HCT116 (cell line): ENCODE results near the gene DBNL. TPM values are rescaled to one million over a fixed set of nuclear protein-coding genes. Genes with fewer than 3 reads are reported as not detected.

ENCODE experiments used
- ATAC-seq: fragments of 200-7000 bp; cut with Tn5 transposase; 2 replicates; pipeline ENCODE4 v1.9.1; 2020; ENCODE audit warnings: mild to moderate bottlenecking, moderate library complexity
- BruUV-seq: library from RNA; stranded (reverse); fragments of 400-500 nt; replicated peaks from 2 replicates; lab custom pipeline; 2021; lab: Mats Ljungman, UMichigan
- CTCF ChIA-PET: fragments of 300-600 bp; sonication (Branson Sonifier 250); formaldehyde crosslinking; loops from one replicate; lab custom pipeline; 2021; ENCODE audit warnings: antibody characterized with exemption; lab: Charles Lee
- POLR2A ChIA-PET: fragments of 300-600, 350-600 bp; sonication (Branson Sonifier 250); formaldehyde crosslinking; loops from one replicate; lab custom pipeline; 2021; ENCODE audit warnings: antibody characterized with exemption; lab: Charles Lee
- RAD21 ChIA-PET, 2 experiments: fragments of 300-600 bp; sonication (Branson Sonifier 250); formaldehyde crosslinking; loops; one replicate each; lab custom pipeline; 2023; ENCODE audit warnings: low total read pairs in 2 of 2; ENCODE audit not compliant: uncharacterized antibody in 2 of 2, unreplicated experiment in 2 of 2, low non-redundant PET in 1 of 2; lab: Charles Lee
- DNase-seq: peaks from one replicate; pipeline ENCODE4 v3.0.0-alpha.2; 2010; ENCODE audit warnings: low read depth, low spot score
- H2AFZ ChIP-seq: fragments of 200-600 bp; shearing (Covaris generic), sonication (generic); 2 replicates; pipeline ENCODE4 v1.6.1; 2017; ENCODE audit warnings: low read depth, mixed run types, mixed read lengths, antibody characterized with exemption, low read length; ENCODE audit not compliant: poor library complexity, severe bottlenecking
- H3K27ac ChIP-seq: 2 replicates; pipeline ENCODE4 v1.5.1; 2012; ENCODE audit warnings: low read depth, low read length
- H3K27me3 ChIP-seq: fragments of 200-600 bp; sonication (generic); 2 replicates; pipeline ENCODE4 v1.6.1; 2016; ENCODE audit warnings: mixed run types, low read length, mixed read lengths; ENCODE audit not compliant: insufficient read depth
- H3K36me3 ChIP-seq, 2 experiments: fragments of 200-500 bp in 1 of 2; fragments of 200-600 bp in 1 of 2; sonication (Bioruptor generic) in 1 of 2; sonication (generic) in 1 of 2; 2 replicates each; pipeline versions ENCODE4 v1.5.1 to v1.6.1; 2014 to 2016; ENCODE audit warnings: low read length in 2 of 2, inconsistent platforms in 1 of 2, mixed read lengths in 1 of 2, mixed run types in 1 of 2; ENCODE audit not compliant: insufficient read depth in 2 of 2, control insufficient read depth in 1 of 2
- H3K4me1 ChIP-seq, 2 experiments: fragments of 200-600 bp in 1 of 2; sonication (generic) in 1 of 2; 2 replicates each; pipeline versions ENCODE4 v1.5.1 to v1.6.1; 2012 to 2017; ENCODE audit warnings: low read length in 2 of 2, inconsistent platforms in 1 of 2, mild to moderate bottlenecking in 1 of 2, mixed read lengths in 1 of 2, mixed run types in 1 of 2, moderate library complexity in 1 of 2; ENCODE audit not compliant: insufficient read depth in 2 of 2, control insufficient read depth in 1 of 2
- H3K4me2 ChIP-seq: fragments of 200-600 bp; sonication (generic); 2 replicates; pipeline ENCODE4 v1.6.1; 2017; ENCODE audit warnings: mixed run types, low read length, mixed read lengths
- H3K4me3 ChIP-seq, 2 experiments: fragments of 200-600 bp in 1 of 2; sonication (generic) in 1 of 2; replicated peaks in 1 of 2; 2 replicates each; pipeline ENCODE4 v1.5.1; 2011 to 2016; ENCODE audit warnings: low read length in 2 of 2, control low read depth in 1 of 2, low read depth in 1 of 2, mild to moderate bottlenecking in 1 of 2, mixed read lengths in 1 of 2, mixed run types in 1 of 2
- H3K79me2 ChIP-seq: fragments of 200-600 bp; sonication (generic); 2 replicates; pipeline ENCODE4 v1.6.1; 2017; ENCODE audit warnings: mild to moderate bottlenecking, mixed run types, low read length, moderate library complexity, mixed read lengths; ENCODE audit not compliant: insufficient read depth
- H3K9ac ChIP-seq: fragments of 200-600 bp; sonication (generic); 2 replicates; pipeline ENCODE4 v1.6.1; 2016; ENCODE audit warnings: low read length, mixed read lengths
- H3K9me2 ChIP-seq: fragments of 200-600 bp; sonication (generic), shearing (Covaris generic); 2 replicates; pipeline ENCODE4 v1.6.1; 2017; ENCODE audit warnings: mixed run types, mild to moderate bottlenecking, moderate library complexity; ENCODE audit not compliant: insufficient read depth
- H3K9me3 ChIP-seq, 2 experiments: fragments of 200-500 bp in 1 of 2; fragments of 200-600 bp in 1 of 2; sonication (Bioruptor generic) in 1 of 2; sonication (generic) in 1 of 2; 2 replicates each; pipeline ENCODE4 v1.6.1; 2014 to 2017; ENCODE audit warnings: low read length in 2 of 2, mixed read lengths in 2 of 2, inconsistent platforms in 1 of 2, low read depth in 1 of 2, mild to moderate bottlenecking in 1 of 2, mixed run types in 1 of 2, moderate library complexity in 1 of 2; ENCODE audit not compliant: control insufficient read depth in 1 of 2, insufficient read depth in 1 of 2
- H4K20me1 ChIP-seq: fragments of 200-600 bp; sonication (generic), shearing (Covaris generic); 2 replicates; pipeline ENCODE4 v1.6.1; 2017; ENCODE audit warnings: mixed run types, mild to moderate bottlenecking, moderate library complexity; ENCODE audit not compliant: insufficient read depth
- CBX3 ChIP-seq: IDR thresholded peaks from 2 replicates; pipeline ENCODE4 v1.6.1; 2012; ENCODE audit warnings: low read depth
- CEBPB ChIP-seq: IDR thresholded peaks from 2 replicates; pipeline ENCODE4 v1.6.1; 2012; ENCODE audit warnings: low read depth
- EGR1 ChIP-seq: IDR thresholded peaks from 2 replicates; pipeline ENCODE4 v1.6.1; 2012; ENCODE audit warnings: low read depth
- ELF1 ChIP-seq: IDR thresholded peaks from 2 replicates; pipeline ENCODE4 v1.6.1; 2012; ENCODE audit warnings: low read depth, borderline replicate concordance
- EZH2 ChIP-seq: fragments of 200-600 bp; sonication (generic); IDR thresholded peaks from 2 replicates; pipeline ENCODE4 v1.6.1; 2017; ENCODE audit warnings: antibody characterized with exemption, mixed run types
- EZH2phosphoT487 ChIP-seq: fragments of 200-600 bp; IDR thresholded peaks from 2 replicates; pipeline ENCODE4 v1.6.1; 2018; ENCODE audit warnings: antibody characterized with exemption, borderline replicate concordance
- JUND ChIP-seq: IDR thresholded peaks from 2 replicates; pipeline ENCODE4 v1.6.1; 2012
- MAX ChIP-seq: IDR thresholded peaks from 2 replicates; pipeline ENCODE4 v1.6.1; 2012
- RAD21 ChIP-seq: IDR thresholded peaks from 2 replicates; pipeline ENCODE4 v1.6.1; 2012; ENCODE audit warnings: low read depth, mild to moderate bottlenecking
- REST ChIP-seq: IDR thresholded peaks from 2 replicates; pipeline ENCODE4 v1.6.1; 2012; ENCODE audit warnings: low read depth
- SIN3A ChIP-seq: IDR thresholded peaks from 2 replicates; pipeline ENCODE4 v1.6.1; 2012; ENCODE audit warnings: low read depth
- SP1 ChIP-seq: IDR thresholded peaks from 2 replicates; pipeline ENCODE4 v1.6.1; 2012; ENCODE audit warnings: low read depth
- TCF7L2 ChIP-seq: IDR thresholded peaks from 2 replicates; pipeline ENCODE4 v1.7.0; 2011; ENCODE audit warnings: borderline replicate concordance, inconsistent platforms; ENCODE audit not compliant: insufficient read depth, insufficient read length; ENCODE audit errors: extremely low read depth
- YY1 ChIP-seq: IDR thresholded peaks from 2 replicates; pipeline ENCODE4 v1.6.1; 2011; ENCODE audit warnings: low read length, low read depth, moderate library complexity, mild to moderate bottlenecking; ENCODE audit not compliant: insufficient replicate concordance; ENCODE audit errors: extremely low read depth
- intact Hi-C: fragments of 100-400 bp; cut with micrococcal nuclease; formaldehyde crosslinking; loops from 2 replicates; pipeline ENCODE4 v1.10.0; 2022
- total RNA-seq: library from RNA; stranded (reverse); gene quantifications from one replicate; pipeline ENCODE4 v1.2.1, GENCODE V29; 2021; ENCODE audit not compliant: unreplicated experiment
- TF ChIP-seq, protein P1 (sequence below): IDR thresholded peaks from 2 replicates; pipeline ENCODE4 v1.6.1; 2012
- TF ChIP-seq, protein P2 (sequence below), 3 experiments: fragments of 200-600 bp in 1 of 3; sonication (generic) in 1 of 3; IDR thresholded peaks in 2 of 3; conservative IDR thresholded peaks in 1 of 3; 2 replicates each; pipeline ENCODE4 v1.5.1; 2012 to 2017; ENCODE audit warnings: low read depth in 2 of 3, low read length in 2 of 3, antibody characterized with exemption in 1 of 3, borderline replicate concordance in 1 of 3, control low read depth in 1 of 3, mild to moderate bottlenecking in 1 of 3, mixed read lengths in 1 of 3, mixed run types in 1 of 3, moderate library complexity in 1 of 3; ENCODE audit not compliant: insufficient read depth in 1 of 3

DBNL gene
- total RNA-seq, 1 experiment from 2014 or later = 39.4 TPM

- H3K27me3 ChIP-seq = no peaks in the 10 kb centered on the region
- TF ChIP-seq EZH2 (no peak), EGR1 (no peak), RAD21 (no peak), EZH2phosphoT487 (no peak), JUND (no peak), YY1 (no peak), TCF7L2 (no peak), ELF1 (no peak), CBX3 (no peak), REST (no peak), MAX (no peak), SP1 (no peak), CEBPB (no peak), SIN3A (no peak)
- TF ChIP-seq, protein P1, sequence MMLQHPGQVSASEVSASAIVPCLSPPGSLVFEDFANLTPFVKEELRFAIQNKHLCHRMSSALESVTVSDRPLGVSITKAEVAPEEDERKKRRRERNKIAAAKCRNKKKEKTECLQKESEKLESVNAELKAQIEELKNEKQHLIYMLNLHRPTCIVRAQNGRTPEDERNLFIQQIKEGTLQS = no peak
- TF ChIP-seq, protein P2, sequence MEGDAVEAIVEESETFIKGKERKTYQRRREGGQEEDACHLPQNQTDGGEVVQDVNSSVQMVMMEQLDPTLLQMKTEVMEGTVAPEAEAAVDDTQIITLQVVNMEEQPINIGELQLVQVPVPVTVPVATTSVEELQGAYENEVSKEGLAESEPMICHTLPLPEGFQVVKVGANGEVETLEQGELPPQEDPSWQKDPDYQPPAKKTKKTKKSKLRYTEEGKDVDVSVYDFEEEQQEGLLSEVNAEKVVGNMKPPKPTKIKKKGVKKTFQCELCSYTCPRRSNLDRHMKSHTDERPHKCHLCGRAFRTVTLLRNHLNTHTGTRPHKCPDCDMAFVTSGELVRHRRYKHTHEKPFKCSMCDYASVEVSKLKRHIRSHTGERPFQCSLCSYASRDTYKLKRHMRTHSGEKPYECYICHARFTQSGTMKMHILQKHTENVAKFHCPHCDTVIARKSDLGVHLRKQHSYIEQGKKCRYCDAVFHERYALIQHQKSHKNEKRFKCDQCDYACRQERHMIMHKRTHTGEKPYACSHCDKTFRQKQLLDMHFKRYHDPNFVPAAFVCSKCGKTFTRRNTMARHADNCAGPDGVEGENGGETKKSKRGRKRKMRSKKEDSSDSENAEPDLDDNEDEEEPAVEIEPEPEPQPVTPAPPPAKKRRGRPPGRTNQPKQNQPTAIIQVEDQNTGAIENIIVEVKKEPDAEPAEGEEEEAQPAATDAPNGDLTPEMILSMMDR (IDR thresholded peaks at IDR 0.05 in 2 of 3, conservative IDR thresholded peaks at IDR 0.05 in 1 of 3; ENCODE audit: borderline replicate concordance in 1 of 3, insufficient read depth in 1 of 3, low read depth in 2 of 3, low read length in 2 of 3) = no peak
- POLR2A ChIA-PET = no interaction called here
- no peak overlapping the region for H2AFZ ChIP-seq
- no peaks in the 10 kb centered on the region for H3K79me2 ChIP-seq
- no peak for ATAC-seq
- H3K4me1 ChIP-seq = no peaks in the 10 kb centered on the region
- no peak overlapping the region for H3K27ac ChIP-seq
- H3K9ac ChIP-seq = no peak overlapping the region
- H3K36me3 ChIP-seq = no peaks in the 10 kb centered on the region
- intact Hi-C loops = no loop called here
- RAD21 ChIA-PET = no interaction called here
- H3K4me2 ChIP-seq = no peak overlapping the region
- no peaks in the 10 kb centered on the region for H3K9me3 ChIP-seq
- CTCF ChIA-PET = no interaction called here
- DNase-seq = no peak
- H4K20me1 ChIP-seq = no peaks in the 10 kb centered on the region
- no peak overlapping the region for H3K4me3 ChIP-seq
- BruUV-seq = no TSS peak
- no peaks in the 10 kb centered on the region for H3K9me2 ChIP-seq
These were observed 55.2 kb downstream of the DBNL start for GRCh38 chr7:44099669-44100068.
